ENCODE results near the gene TLL1.

The TLL1 gene

DNA sequence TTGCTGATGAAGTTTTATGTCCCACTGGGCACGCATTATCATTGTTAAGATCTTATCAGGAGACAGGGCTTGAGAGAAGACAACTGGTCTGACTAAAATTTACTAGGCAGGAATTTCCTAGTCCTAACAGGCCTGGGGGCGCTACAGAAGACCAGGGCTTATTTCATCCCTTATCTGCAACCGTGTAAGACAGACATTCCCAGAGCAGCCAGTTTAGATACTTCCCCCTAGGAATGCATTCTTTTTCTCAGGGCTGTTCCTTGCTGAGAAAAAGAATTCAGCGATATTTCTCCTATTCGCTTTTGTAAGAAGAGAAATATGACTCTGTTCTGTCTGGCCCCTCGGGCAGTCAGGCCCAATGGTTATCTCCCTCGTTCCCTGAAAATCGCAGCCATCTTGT, 93.8 kb downstream of the TLL1 start:
- no peak overlapping the region for H2AFZ ChIP-seq (ENCODE audit: low read depth)
- H3K9ac ChIP-seq = no peak overlapping the region
- H3K4me1 ChIP-seq (ENCODE audit: low read depth, poor library complexity, severe bottlenecking) = no peaks in the 10 kb centered on the region
- TF ChIP-seq, protein P1, sequence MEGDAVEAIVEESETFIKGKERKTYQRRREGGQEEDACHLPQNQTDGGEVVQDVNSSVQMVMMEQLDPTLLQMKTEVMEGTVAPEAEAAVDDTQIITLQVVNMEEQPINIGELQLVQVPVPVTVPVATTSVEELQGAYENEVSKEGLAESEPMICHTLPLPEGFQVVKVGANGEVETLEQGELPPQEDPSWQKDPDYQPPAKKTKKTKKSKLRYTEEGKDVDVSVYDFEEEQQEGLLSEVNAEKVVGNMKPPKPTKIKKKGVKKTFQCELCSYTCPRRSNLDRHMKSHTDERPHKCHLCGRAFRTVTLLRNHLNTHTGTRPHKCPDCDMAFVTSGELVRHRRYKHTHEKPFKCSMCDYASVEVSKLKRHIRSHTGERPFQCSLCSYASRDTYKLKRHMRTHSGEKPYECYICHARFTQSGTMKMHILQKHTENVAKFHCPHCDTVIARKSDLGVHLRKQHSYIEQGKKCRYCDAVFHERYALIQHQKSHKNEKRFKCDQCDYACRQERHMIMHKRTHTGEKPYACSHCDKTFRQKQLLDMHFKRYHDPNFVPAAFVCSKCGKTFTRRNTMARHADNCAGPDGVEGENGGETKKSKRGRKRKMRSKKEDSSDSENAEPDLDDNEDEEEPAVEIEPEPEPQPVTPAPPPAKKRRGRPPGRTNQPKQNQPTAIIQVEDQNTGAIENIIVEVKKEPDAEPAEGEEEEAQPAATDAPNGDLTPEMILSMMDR (conservative IDR thresholded peaks at IDR 0.05; ENCODE audit: low read depth, low read length) = no peak
- no peaks in the 10 kb centered on the region for H4K20me1 ChIP-seq (ENCODE audit: insufficient read depth)
- H3K36me3 ChIP-seq (ENCODE audit: insufficient read depth) = no peaks in the 10 kb centered on the region
- no peaks in the 10 kb centered on the region for H3K79me2 ChIP-seq (ENCODE audit: insufficient read depth, low read depth)
- no peak overlapping the region for H3K4me3 ChIP-seq (IDR thresholded peaks at IDR 0.05; ENCODE audit: insufficient read depth, low read depth, low read length)
- no peak overlapping the region for H3K4me2 ChIP-seq
- no peak overlapping the region for H3K27ac ChIP-seq
- H3K27me3 ChIP-seq (ENCODE audit: insufficient read depth, low read depth) = no peaks in the 10 kb centered on the region

DNA sequence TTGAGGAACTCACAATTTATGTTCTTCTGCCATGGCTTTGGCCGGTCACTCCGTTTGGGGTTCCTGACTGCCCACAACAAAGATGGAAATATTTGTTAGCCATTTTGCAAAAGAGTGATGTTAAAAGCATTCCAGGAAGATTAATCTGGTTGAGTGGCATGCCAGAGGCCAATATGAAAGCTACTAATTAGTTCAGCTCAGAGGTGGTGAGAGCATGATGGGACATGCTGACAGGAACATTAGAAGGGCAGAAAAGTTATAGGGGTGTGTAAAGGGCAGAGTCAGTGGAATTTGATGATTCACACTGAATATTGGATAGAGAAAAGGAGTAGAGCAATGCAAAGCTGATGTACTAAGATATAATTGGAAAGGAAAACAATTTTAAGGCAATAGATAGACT, 94.4 kb downstream of the TLL1 start:
- Histone ChIP-seq H2AFZ (ENCODE audit: low read depth) (no peak overlapping the region), H3K4me2 (no peak overlapping the region), H3K27ac (no peak overlapping the region), H3K4me3 (IDR thresholded peaks at IDR 0.05; ENCODE audit: insufficient read depth, low read depth, low read length) (no peak overlapping the region), H3K4me1 (ENCODE audit: low read depth, poor library complexity, severe bottlenecking) (no peaks in the 10 kb centered on the region), H3K27me3 (ENCODE audit: insufficient read depth, low read depth) (no peaks in the 10 kb centered on the region), H3K79me2 (ENCODE audit: insufficient read depth, low read depth) (no peaks in the 10 kb centered on the region), H3K36me3 (ENCODE audit: insufficient read depth) (no peaks in the 10 kb centered on the region), H3K9ac (no peak overlapping the region), H4K20me1 (ENCODE audit: insufficient read depth) (no peaks in the 10 kb centered on the region)
- TF ChIP-seq, protein P1 (conservative IDR thresholded peaks at IDR 0.05; ENCODE audit: low read depth, low read length) = no peak

DNA sequence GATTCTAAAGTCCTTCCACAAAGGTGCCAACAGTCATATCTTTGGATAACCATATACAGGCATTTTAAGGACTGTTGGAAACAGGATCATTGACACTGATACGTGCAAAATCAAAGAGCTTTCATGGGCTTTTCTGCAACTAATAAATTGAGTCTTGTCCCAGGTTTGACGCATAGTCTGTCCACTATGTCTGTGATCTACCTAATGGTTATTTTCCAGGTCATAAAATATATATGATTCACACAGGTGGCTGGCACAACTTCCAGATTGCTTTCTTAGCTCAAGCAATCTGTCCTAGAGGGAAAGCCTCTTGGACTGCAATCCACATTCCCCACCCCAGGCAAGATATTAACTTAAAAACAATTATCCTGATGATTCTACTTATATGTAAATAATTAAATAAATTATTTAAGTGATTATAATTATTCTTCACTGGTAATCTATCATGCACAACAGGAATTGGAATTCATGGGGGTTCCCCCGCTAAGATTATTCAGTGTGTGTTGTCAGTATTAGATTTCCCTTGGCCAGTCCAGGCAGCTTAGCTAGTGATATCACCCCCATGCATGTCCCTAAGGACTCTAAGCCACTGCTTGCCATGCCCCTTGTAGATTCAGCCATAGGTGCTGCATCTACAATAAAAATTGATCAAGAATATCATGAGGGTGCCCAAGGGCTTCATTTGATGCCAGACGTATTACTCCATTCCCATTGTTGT, 97.8 kb downstream of the TLL1 start:
- Histone ChIP-seq H3K4me1 (ENCODE audit: low read depth, poor library complexity, severe bottlenecking) (no peaks in the 10 kb centered on the region), H3K27ac (no peak overlapping the region), H3K27me3 (ENCODE audit: insufficient read depth, low read depth) (no peaks in the 10 kb centered on the region), H3K9ac (no peak overlapping the region), H2AFZ (ENCODE audit: low read depth) (no peak overlapping the region), H4K20me1 (ENCODE audit: insufficient read depth) (no peaks in the 10 kb centered on the region), H3K79me2 (ENCODE audit: insufficient read depth, low read depth) (no peaks in the 10 kb centered on the region), H3K4me2 (no peak overlapping the region), H3K36me3 (ENCODE audit: insufficient read depth) (no peaks in the 10 kb centered on the region), H3K4me3 (IDR thresholded peaks at IDR 0.05; ENCODE audit: insufficient read depth, low read depth, low read length) (no peak overlapping the region)
- TF ChIP-seq, protein P1 (conservative IDR thresholded peaks at IDR 0.05; ENCODE audit: low read depth, low read length) = no peak

DNA sequence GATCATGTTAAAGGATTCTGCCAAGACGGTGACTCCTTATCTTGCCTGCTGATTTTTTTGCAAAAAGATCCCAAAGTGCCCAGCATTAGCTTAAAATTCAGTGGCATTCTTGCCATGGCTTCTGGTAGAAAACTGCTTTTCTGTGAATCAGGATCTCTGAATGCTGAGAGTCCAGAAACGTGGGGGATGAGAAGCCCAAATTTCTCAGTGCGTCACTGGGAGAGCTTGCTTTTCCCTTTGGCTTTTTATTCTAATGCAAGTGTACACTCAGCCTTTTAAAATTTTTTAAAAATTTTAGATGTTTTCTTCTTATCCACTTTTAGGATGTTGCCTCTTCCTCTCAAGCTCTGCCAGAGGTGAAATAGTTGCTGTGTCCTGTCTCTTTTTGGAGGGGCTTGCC, 98.4 kb downstream of the TLL1 start:
- no peak overlapping the region for H3K27ac ChIP-seq
- no peaks in the 10 kb centered on the region for H3K36me3 ChIP-seq (ENCODE audit: insufficient read depth)
- TF ChIP-seq, protein P1 (conservative IDR thresholded peaks at IDR 0.05; ENCODE audit: low read depth, low read length) = no peak
- H3K4me2 ChIP-seq = no peak overlapping the region
- H3K4me3 ChIP-seq (IDR thresholded peaks at IDR 0.05; ENCODE audit: insufficient read depth, low read depth, low read length) = no peak overlapping the region
- no peak overlapping the region for H3K9ac ChIP-seq
- no peaks in the 10 kb centered on the region for H3K27me3 ChIP-seq (ENCODE audit: insufficient read depth, low read depth)
- no peaks in the 10 kb centered on the region for H3K4me1 ChIP-seq (ENCODE audit: low read depth, poor library complexity, severe bottlenecking)
- no peaks in the 10 kb centered on the region for H3K79me2 ChIP-seq (ENCODE audit: insufficient read depth, low read depth)
- H2AFZ ChIP-seq (ENCODE audit: low read depth) = no peak overlapping the region
- no peaks in the 10 kb centered on the region for H4K20me1 ChIP-seq (ENCODE audit: insufficient read depth)

Data from KMS-11 (cell line).